ENCODE data around the gene ZMYND12. TPM values are rescaled to one million over a fixed set of nuclear protein-coding genes. Genes with fewer than 3 reads are reported as not detected.

Gene ZMYND12
- total RNA-seq, 1 donor from 2014 or later = 1.1 TPM

DNA sequence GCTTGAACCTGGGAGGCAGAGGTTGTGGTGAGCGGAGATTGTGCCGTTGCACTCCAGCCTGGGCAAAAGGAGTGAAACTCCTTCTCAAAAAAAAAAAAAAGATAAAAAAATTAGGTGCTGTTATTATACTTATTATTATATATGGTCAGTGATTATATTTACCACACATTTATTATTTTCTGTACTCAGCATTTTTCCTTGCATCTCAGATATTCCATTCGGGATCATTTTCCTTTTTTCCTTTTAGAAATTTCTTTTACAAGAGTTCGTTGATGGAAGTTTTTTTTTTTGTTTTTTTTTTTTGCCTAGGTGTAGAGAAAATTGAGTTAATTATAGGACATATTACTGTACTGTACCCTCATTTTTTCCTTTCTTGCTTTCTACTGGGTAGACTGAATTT, 20.8 kb upstream of the ZMYND12 start:
- Mint-ChIP-seq H3K27ac (ENCODE audit: unreplicated experiment) (no peak overlapping the region), H3K27me3 (ENCODE audit: unreplicated experiment) (no peaks in the 10 kb centered on the region), H3K4me3 (ENCODE audit: unreplicated experiment) (no peak overlapping the region), H3K4me1 (ENCODE audit: unreplicated experiment) (no peaks in the 10 kb centered on the region), H3K36me3 (ENCODE audit: low read depth, unreplicated experiment) (no peaks in the 10 kb centered on the region), H3K9me3 (ENCODE audit: unreplicated experiment) (no peaks in the 10 kb centered on the region)
- TF ChIP-seq, protein P1, sequence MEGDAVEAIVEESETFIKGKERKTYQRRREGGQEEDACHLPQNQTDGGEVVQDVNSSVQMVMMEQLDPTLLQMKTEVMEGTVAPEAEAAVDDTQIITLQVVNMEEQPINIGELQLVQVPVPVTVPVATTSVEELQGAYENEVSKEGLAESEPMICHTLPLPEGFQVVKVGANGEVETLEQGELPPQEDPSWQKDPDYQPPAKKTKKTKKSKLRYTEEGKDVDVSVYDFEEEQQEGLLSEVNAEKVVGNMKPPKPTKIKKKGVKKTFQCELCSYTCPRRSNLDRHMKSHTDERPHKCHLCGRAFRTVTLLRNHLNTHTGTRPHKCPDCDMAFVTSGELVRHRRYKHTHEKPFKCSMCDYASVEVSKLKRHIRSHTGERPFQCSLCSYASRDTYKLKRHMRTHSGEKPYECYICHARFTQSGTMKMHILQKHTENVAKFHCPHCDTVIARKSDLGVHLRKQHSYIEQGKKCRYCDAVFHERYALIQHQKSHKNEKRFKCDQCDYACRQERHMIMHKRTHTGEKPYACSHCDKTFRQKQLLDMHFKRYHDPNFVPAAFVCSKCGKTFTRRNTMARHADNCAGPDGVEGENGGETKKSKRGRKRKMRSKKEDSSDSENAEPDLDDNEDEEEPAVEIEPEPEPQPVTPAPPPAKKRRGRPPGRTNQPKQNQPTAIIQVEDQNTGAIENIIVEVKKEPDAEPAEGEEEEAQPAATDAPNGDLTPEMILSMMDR (IDR thresholded peaks at IDR 0.05; ENCODE audit: unreplicated experiment) = no peak
- DNase-seq (ENCODE audit: low spot score) = no peak

DNA sequence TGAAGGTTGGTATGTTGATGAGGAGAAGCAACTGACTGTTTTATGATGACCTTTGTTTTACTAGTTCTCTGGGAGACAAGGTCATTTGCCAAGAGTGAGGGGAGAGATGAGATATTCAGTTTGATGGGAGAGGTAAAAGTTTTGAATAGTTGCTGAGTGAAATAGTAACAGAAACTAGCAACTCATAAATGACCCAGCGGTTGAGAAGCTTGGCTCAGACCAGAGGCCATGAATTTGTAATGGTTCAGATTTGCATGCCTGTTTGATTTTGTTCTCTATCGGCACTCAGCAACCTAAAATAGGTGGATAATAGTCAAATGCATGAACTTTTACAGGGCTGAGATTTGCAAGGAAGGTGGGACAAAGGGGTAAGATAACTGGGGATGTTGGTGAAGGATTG, 13.9 kb upstream of the ZMYND12 start:
- Mint-ChIP-seq H3K4me3 (ENCODE audit: unreplicated experiment) (no peak overlapping the region), H3K9me3 (ENCODE audit: unreplicated experiment) (no peaks in the 10 kb centered on the region), H3K27me3 (ENCODE audit: unreplicated experiment) (peaks cover 2% of the 10 kb centered on the region), H3K36me3 (ENCODE audit: low read depth, unreplicated experiment) (no peaks in the 10 kb centered on the region), H3K4me1 (ENCODE audit: unreplicated experiment) (no peaks in the 10 kb centered on the region), H3K27ac (ENCODE audit: unreplicated experiment) (no peak overlapping the region)
- TF ChIP-seq, protein P1 (IDR thresholded peaks at IDR 0.05; ENCODE audit: unreplicated experiment) = no peak
- no peak for DNase-seq (ENCODE audit: low spot score)

DNA sequence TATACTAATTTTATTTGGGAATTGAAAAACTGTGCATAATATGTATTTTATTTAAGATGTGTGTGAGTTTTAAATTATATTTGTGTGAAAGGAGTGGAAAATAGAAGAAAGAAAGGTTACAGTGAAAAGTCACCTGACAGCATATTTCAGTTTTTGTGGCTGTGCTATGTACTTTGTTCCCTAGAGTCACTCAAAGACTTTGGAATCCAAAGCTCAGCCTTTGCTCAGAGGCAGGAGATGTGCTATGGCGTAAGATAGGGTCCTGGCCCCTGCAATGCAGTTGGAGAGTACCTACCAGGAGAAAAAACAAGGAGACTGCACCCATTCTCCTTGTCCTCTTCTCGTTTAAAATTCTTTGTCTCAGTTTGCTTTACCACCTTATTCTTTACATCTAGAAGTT, 10.2 kb upstream of the ZMYND12 start:
- peaks cover 6% of the 10 kb centered on the region for H3K27me3 Mint-ChIP-seq (ENCODE audit: unreplicated experiment)
- peaks cover 16% of the 10 kb centered on the region for H3K4me1 Mint-ChIP-seq (ENCODE audit: unreplicated experiment)
- H3K27ac Mint-ChIP-seq (ENCODE audit: unreplicated experiment) = no peak overlapping the region
- H3K9me3 Mint-ChIP-seq (ENCODE audit: unreplicated experiment) = no peaks in the 10 kb centered on the region
- TF ChIP-seq, protein P1 (IDR thresholded peaks at IDR 0.05; ENCODE audit: unreplicated experiment) = no peak
- no peak for DNase-seq (ENCODE audit: low spot score)
- H3K4me3 Mint-ChIP-seq (ENCODE audit: unreplicated experiment) = no peak overlapping the region
- H3K36me3 Mint-ChIP-seq (ENCODE audit: low read depth, unreplicated experiment) = no peaks in the 10 kb centered on the region

DNA sequence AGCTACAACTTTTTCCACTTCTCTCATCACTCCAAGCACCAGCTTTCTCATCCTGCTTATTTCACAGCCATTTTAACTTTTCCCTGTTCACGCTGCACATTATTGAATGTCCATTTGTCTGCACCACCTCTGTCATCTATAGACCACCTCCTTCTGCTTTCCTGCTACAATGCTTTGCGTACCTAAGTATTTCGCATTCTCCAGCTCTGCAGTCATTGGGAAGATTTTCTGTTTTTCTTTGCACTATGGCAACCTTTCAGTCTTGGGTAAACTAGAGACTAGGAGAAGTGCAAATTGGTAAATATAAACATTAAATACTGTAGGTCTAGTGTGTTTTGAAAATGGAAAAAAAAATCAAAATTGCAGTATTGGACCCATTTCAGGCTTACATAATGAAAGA, 8.1 kb upstream of the ZMYND12 start:
- TF ChIP-seq, protein P1 (IDR thresholded peaks at IDR 0.05; ENCODE audit: unreplicated experiment) = no peak
- H3K4me1 Mint-ChIP-seq (ENCODE audit: unreplicated experiment) = peaks cover 16% of the 10 kb centered on the region
- H3K27me3 Mint-ChIP-seq (ENCODE audit: unreplicated experiment) = peaks cover 4% of the 10 kb centered on the region
- H3K27ac Mint-ChIP-seq (ENCODE audit: unreplicated experiment) = peak overlapping the region; percentile 93
- DNase-seq (ENCODE audit: low spot score) = no peak
- no peaks in the 10 kb centered on the region for H3K9me3 Mint-ChIP-seq (ENCODE audit: unreplicated experiment)
- no peaks in the 10 kb centered on the region for H3K36me3 Mint-ChIP-seq (ENCODE audit: low read depth, unreplicated experiment)
- H3K4me3 Mint-ChIP-seq (ENCODE audit: unreplicated experiment) = peak overlapping the region; percentile 93

DNA sequence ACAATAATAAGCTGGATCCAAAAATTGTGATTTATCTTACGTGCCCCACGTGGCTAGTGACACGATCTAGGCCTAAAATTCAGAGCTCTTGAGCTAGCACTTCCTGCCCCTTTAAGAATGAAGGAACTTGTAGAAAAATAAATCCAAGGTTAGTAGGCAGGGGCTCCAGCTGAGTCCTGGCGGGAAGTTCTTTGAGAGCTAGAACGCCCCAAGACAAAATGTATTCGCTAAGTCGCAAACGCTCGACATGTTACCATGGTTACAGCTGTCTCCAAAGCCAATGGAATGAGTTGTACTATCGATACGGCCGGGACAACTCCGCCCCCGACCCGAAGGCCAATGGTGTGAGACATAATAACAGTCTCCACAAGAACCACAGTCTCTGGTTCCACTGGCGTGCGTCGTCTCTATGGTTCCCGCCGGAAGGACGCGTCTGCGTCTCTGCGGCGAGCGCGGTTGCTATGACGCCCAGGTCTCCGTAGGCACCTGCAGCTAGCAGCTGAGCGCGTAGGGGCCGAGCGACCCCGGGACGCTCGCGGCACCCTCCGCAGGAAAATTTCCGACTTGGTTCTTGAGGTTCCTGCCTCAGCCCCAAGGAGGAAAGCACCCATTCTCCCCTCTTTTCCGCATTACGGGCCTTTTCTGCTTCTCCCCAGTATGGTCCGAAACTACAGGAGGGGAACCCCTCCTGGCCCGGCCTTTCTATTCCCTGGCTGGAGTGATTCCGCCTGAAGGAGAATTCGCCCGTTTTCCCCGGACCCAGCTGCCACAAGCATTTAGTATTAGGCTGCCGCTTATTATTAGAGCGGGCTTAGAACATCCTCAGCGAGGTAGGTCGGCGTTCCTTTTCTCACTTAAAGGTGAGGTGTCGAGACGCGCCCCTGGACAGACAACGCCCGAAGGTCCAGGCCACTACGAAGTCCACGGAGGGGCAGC, 7.3 kb upstream of the ZMYND12 start, which contains the start of gene CCDC30:
CCDC30 (plus strand) TSS at position 459 of the 936 bp plus-strand sequence. CDS start 17,266 bp downstream, outside the sequence.
- Mint-ChIP-seq H3K27ac (ENCODE audit: unreplicated experiment) (peak within 1 kb of the TSS; percentile 93), H3K4me1 (ENCODE audit: unreplicated experiment) (peaks cover 16% of the 10 kb centered on the region), H3K36me3 (ENCODE audit: low read depth, unreplicated experiment) (no peaks in the 10 kb centered on the region), H3K9me3 (ENCODE audit: unreplicated experiment) (no peaks in the 10 kb centered on the region), H3K27me3 (ENCODE audit: unreplicated experiment) (peaks cover 4% of the 10 kb centered on the region), H3K4me3 (ENCODE audit: unreplicated experiment) (peak within 1 kb of the TSS; percentile 93)
- TF ChIP-seq, protein P1 (IDR thresholded peaks at IDR 0.05; ENCODE audit: unreplicated experiment) = no peak
- DNase-seq (ENCODE audit: low spot score) = peak; percentile 90

Data from endothelial cell (in vitro differentiated cells).